Lower leg skin (tissue), 3 donors: ENCODE data around the gene DOLK.

Experiments used
- CTCF ChIP-seq, 3 donors: fragments of 450-650 bp; IDR thresholded peaks; one replicate each; pipeline ENCODE4 v1.5.1; 2016; ENCODE audit warnings: antibody characterized with exemption in 3 of 3, mild to moderate bottlenecking in 3 of 3, moderate library complexity in 2 of 3
- POLR2A ChIP-seq, 2 donors: fragments of 450-650 bp; IDR thresholded peaks; one replicate each; pipeline ENCODE4 v1.6.1; 2016 to 2017; ENCODE audit warnings: antibody characterized with exemption in 2 of 2, mild to moderate bottlenecking in 1 of 2, moderate library complexity in 1 of 2

DNA sequence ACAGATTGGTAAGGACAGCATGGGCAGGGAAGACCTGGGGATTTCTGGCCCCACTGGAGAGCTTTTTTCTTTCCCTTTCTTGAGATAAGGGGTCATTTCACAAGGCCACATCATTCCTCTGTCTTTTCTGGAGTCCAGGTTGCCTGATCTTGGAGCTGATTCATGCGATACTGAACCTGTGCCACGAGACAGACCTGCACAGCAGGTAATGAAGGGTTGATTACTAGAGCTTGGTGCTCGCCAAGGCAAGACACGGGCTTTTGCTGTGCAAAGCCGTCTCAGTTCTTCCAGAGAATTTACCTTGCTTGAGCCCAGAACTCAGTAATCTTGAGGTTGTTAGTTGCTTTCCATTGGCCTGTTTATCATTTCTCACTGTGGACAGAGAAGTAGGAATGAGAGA lies 39.3 kb upstream of the DOLK start:
- TF ChIP-seq POLR2A (IDR thresholded peaks at IDR 0.05): no peak
- TF ChIP-seq CTCF (IDR thresholded peaks at IDR 0.05): no peak
